OCI-LY7 (cell line): ENCODE results near the gene CYB5R4.

ENCODE experiments used
- EZH2phosphoT487 ChIP-seq: fragments of 200-600 bp; sonication (generic); IDR thresholded peaks from 2 replicates; pipeline ENCODE4 v1.6.1; 2018; ENCODE audit warnings: low read depth, borderline replicate concordance, mild to moderate bottlenecking, mixed run types, antibody characterized with exemption, low read length, moderate library complexity, mixed read lengths
- TF ChIP-seq, protein P1 (sequence below): fragments of 200-600 bp; sonication (generic); conservative IDR thresholded peaks from 2 replicates; pipeline ENCODE4 v1.5.1; 2014; ENCODE audit warnings: mild to moderate bottlenecking, antibody characterized with exemption, low read length, moderate library complexity, mixed read lengths

GRCh38 chr6:83853178-83854000 lies 6.1 kb upstream of the CYB5R4 start, which contains the start of gene RIPPLY2:
- TF ChIP-seq, protein P1, sequence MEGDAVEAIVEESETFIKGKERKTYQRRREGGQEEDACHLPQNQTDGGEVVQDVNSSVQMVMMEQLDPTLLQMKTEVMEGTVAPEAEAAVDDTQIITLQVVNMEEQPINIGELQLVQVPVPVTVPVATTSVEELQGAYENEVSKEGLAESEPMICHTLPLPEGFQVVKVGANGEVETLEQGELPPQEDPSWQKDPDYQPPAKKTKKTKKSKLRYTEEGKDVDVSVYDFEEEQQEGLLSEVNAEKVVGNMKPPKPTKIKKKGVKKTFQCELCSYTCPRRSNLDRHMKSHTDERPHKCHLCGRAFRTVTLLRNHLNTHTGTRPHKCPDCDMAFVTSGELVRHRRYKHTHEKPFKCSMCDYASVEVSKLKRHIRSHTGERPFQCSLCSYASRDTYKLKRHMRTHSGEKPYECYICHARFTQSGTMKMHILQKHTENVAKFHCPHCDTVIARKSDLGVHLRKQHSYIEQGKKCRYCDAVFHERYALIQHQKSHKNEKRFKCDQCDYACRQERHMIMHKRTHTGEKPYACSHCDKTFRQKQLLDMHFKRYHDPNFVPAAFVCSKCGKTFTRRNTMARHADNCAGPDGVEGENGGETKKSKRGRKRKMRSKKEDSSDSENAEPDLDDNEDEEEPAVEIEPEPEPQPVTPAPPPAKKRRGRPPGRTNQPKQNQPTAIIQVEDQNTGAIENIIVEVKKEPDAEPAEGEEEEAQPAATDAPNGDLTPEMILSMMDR: no peak
- TF ChIP-seq EZH2phosphoT487: no peak
